HepG2 (cell line): ENCODE measurements around the gene TMEM14B. TPM values are rescaled to one million over a fixed set of nuclear protein-coding genes. Genes with fewer than 3 reads are reported as not detected.

Experiments used
- CENPT ChIP-seq: sonication (generic); formaldehyde crosslinking; IDR thresholded peaks from 2 replicates; pipeline ENCODE4 v1.8.0; 2022; ENCODE audit warnings: low read depth, mild to moderate bottlenecking, moderate library complexity, missing genetic modification reagents
- ETV6 ChIP-seq: sonication (generic); formaldehyde crosslinking; conservative IDR thresholded peaks from 2 replicates; pipeline ENCODE4 v1.4.0; 2020; ENCODE audit warnings: missing genetic modification reagents
- HMG20A ChIP-seq: IDR thresholded peaks from 2 replicates; pipeline ENCODE4 v1.6.1; 2016; ENCODE audit warnings: borderline replicate concordance
- HMGXB4 ChIP-seq, 2 experiments: sonication (generic) in 1 of 2; formaldehyde crosslinking in 1 of 2; IDR thresholded peaks; 2 replicates each; pipeline versions ENCODE4 v1.4.0 to v1.6.1; 2018 to 2020; ENCODE audit warnings: missing genetic modification reagents in 2 of 2, borderline replicate concordance in 1 of 2, low read depth in 1 of 2, mild to moderate bottlenecking in 1 of 2, missing biosample characterization in 1 of 2
- HNF1A ChIP-seq, 2 experiments: sonication (generic) in 1 of 2; formaldehyde crosslinking in 1 of 2; IDR thresholded peaks; 2 replicates each; pipeline versions ENCODE4 v1.4.0 to v1.6.1; 2016 to 2020; ENCODE audit warnings: borderline replicate concordance in 1 of 2, low read depth in 1 of 2, mild to moderate bottlenecking in 1 of 2, missing genetic modification reagents in 1 of 2
- RARA ChIP-seq: IDR thresholded peaks from 2 replicates; pipeline ENCODE4 v1.6.1; 2016; ENCODE audit warnings: missing genetic modification reagents, missing compliant biosample characterization
- REL ChIP-seq: sonication (generic); formaldehyde crosslinking; conservative IDR thresholded peaks from 2 replicates; pipeline ENCODE4 v1.8.0; 2022; ENCODE audit warnings: mild to moderate bottlenecking, missing genetic modification reagents, moderate library complexity
- RNF2 ChIP-seq: fragments of 450-650 bp; conservative IDR thresholded peaks from 2 replicates; pipeline ENCODE4 v1.6.1; 2016; ENCODE audit warnings: low read depth
- SALL1 ChIP-seq: sonication (generic); formaldehyde crosslinking; IDR thresholded peaks from 2 replicates; pipeline ENCODE4 v1.8.0; 2022; ENCODE audit warnings: mild to moderate bottlenecking, missing genetic modification reagents
- SAP130 ChIP-seq: IDR thresholded peaks from 2 replicates; pipeline ENCODE4 v1.6.1; 2016; ENCODE audit warnings: low read depth
- ZFY ChIP-seq: sonication (generic); formaldehyde crosslinking; IDR thresholded peaks from 2 replicates; pipeline ENCODE4 v1.4.0; 2020; ENCODE audit warnings: missing genetic modification reagents
- ZNF232 ChIP-seq: sonication (generic); formaldehyde crosslinking; IDR thresholded peaks from 2 replicates; pipeline ENCODE4 v1.4.0; 2020; ENCODE audit warnings: missing genetic modification reagents, borderline replicate concordance
- ZNF235 ChIP-seq: sonication (generic); formaldehyde crosslinking; IDR thresholded peaks from 2 replicates; pipeline ENCODE4 v1.8.1; 2023; ENCODE audit warnings: mild to moderate bottlenecking, missing genetic modification reagents, borderline replicate concordance
- ZNF510 ChIP-seq: sonication (generic); formaldehyde crosslinking; IDR thresholded peaks from 2 replicates; pipeline ENCODE4 v1.4.0; 2020; ENCODE audit warnings: low read depth, mild to moderate bottlenecking, missing genetic modification reagents
- ZNF580 ChIP-seq: IDR thresholded peaks from 2 replicates; pipeline ENCODE4 v1.6.1; 2016; ENCODE audit warnings: low read depth, borderline replicate concordance
- polyA plus RNA-seq, 8 experiments: library from polyadenylated mRNA; depleted of rRNA in 3 of 8; stranded (reverse) in 7 of 8; unstranded in 1 of 8; fragments of >200 nt; fragmentation: Illumina TruSeq in 4 of 8; extraction: Trizol in 4 of 8; gene quantifications; 2 replicates each; pipeline versions ENCODE4 v1.2.1 to v1.2.3, GENCODE V29; 2011 to 2016; ENCODE audit warnings: low read depth in 4 of 8, missing spikeins in 1 of 8, mixed read lengths in 1 of 8; ENCODE audit not compliant: insufficient read depth in 1 of 8
- total RNA-seq, 5 experiments: library from RNA; depleted of rRNA; stranded (reverse); fragments of >200 nt; fragmentation: Illumina TruSeq; extraction: Trizol; gene quantifications; 2 replicates each; pipeline ENCODE4 v1.2.3, GENCODE V29; 2016; ENCODE audit warnings: low read depth in 1 of 5
- TF ChIP-seq, protein P1 (sequence below): sonication (generic); formaldehyde crosslinking; IDR thresholded peaks from 2 replicates; pipeline ENCODE4 v1.5.0; 2020; ENCODE audit warnings: missing genetic modification reagents
- TF ChIP-seq, protein P2 (sequence below): sonication (generic); formaldehyde crosslinking; IDR thresholded peaks from 2 replicates; pipeline ENCODE4 v1.8.1; 2023; ENCODE audit warnings: mild to moderate bottlenecking, inconsistent platforms, moderate library complexity, missing genetic modification reagents, borderline replicate concordance

Gene TMEM14B
- total and polyA plus RNA-seq, 2 of the 13 experiments (the other 11 are each of a cell fraction or from before 2014, with no cell fraction given): 133 to 200 TPM

DNA sequence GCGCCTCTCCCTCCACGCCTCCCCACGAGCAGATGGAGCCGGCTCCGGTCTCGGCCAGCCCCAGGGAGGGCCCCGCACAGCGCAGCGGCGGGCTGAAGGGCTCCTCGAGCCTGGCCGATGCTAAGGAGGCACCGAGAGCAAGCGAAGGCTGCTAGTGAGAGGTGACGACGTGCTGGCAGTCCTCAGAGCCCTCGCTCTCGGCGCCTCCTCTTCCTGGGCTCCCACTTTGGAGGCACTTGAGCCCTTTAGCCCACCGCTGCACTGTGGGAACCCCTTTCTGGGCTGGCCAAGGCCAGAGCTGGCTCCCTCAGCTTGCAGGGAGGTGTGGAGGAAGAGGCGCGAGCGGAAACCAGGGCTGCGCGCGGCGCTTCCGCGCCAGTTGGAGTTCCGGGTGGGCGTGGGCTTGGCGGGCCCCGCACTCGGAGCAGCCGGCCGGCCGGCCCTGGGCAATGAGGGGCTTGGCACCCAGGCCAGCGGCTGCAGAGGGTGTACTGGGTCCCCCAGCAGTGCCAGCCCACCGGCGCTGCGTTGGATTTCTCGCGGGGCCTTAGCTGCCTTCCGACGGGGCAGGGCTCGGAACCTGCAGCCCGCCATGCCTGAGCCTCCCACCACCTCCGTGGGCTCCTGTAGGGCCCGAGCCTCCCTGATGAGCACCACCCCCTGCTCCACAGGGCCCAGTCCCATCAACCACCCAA, 27.2 kb upstream of the TMEM14B start (continued):
- TF ChIP-seq RNF2: peak; percentile 56; the same call in 1 of the 2 replicates
- no peak; the same call in none of the 2 replicates for TF ChIP-seq SALL1 (CRISPR knock-in tag)
- TF ChIP-seq HNF1A (IDR thresholded peaks at IDR 0.05; ENCODE audit: low read depth): no peak
- TF ChIP-seq HNF1A (CRISPR knock-in tag; IDR thresholded peaks at IDR 0.05; ENCODE audit: borderline replicate concordance): no peak
- TF ChIP-seq RARA (CRISPR knock-in tag): no peak
- TF ChIP-seq HMG20A (CRISPR knock-in tag): no peak
- peak; percentile 72 to 77; a peak in 2 of 4 replicates for TF ChIP-seq HMGXB4 (CRISPR knock-in tag; IDR thresholded peaks at IDR 0.05; ENCODE audit: borderline replicate concordance in 1 of 2, low read depth in 1 of 2)
- TF ChIP-seq, protein P1, sequence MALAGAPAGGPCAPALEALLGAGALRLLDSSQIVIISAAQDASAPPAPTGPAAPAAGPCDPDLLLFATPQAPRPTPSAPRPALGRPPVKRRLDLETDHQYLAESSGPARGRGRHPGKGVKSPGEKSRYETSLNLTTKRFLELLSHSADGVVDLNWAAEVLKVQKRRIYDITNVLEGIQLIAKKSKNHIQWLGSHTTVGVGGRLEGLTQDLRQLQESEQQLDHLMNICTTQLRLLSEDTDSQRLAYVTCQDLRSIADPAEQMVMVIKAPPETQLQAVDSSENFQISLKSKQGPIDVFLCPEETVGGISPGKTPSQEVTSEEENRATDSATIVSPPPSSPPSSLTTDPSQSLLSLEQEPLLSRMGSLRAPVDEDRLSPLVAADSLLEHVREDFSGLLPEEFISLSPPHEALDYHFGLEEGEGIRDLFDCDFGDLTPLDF: no peak; the same call in 1 of the 2 replicates
- 0 out of 2 replicates have a peak, but pooled peaks have one; percentile 55 for TF ChIP-seq REL (CRISPR knock-in tag)
- peak; percentile 66 for TF ChIP-seq ZFY (CRISPR knock-in tag)
- TF ChIP-seq, protein P2, sequence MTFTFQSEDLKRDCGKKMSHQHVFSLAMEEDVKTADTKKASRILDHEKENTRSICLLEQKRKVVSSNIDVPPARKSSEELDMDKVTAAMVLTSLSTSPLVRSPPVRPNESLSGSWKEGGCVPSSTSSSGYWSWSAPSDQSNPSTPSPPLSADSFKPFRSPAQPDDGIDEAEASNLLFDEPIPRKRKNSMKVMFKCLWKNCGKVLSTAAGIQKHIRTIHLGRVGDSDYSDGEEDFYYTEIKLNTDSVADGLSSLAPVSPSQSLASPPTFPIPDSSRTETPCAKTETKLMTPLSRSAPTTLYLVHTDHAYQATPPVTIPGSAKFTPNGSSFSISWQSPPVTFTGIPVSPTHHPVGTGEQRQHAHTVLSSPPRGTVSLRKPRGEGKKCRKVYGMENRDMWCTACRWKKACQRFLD (CRISPR knock-in tag): peak; percentile 27; the same call in 1 of the 2 replicates
- no peak for TF ChIP-seq ETV6 (CRISPR knock-in tag)
- no peak for TF ChIP-seq ZNF510 (CRISPR knock-in tag)
- TF ChIP-seq ZNF235 (CRISPR knock-in tag): peak; percentile 40; the same call in 1 of the 2 replicates
- TF ChIP-seq SAP130 (CRISPR knock-in tag): peak; percentile 36; the same call in 1 of the 2 replicates
- 0 out of 2 replicates have a peak, but pooled peaks have one; percentile 40 for TF ChIP-seq ZNF232
- no peak for TF ChIP-seq ZNF580 (CRISPR knock-in tag)
- no peak for TF ChIP-seq CENPT (CRISPR knock-in tag)
